LoVo (cell line): ENCODE results near the gene C19orf44.
"Not testable (repeated sequence)": the region's sequence is repeated elsewhere in the genome, so short reads cannot be mapped to it uniquely, and the experiment has no call there.

Experiments
- DNase-seq: peaks from one replicate; pipeline ENCODE4 v3.0.0-alpha.2; 2016; ENCODE audit warnings: low spot score

Gene C19orf44

DNA sequence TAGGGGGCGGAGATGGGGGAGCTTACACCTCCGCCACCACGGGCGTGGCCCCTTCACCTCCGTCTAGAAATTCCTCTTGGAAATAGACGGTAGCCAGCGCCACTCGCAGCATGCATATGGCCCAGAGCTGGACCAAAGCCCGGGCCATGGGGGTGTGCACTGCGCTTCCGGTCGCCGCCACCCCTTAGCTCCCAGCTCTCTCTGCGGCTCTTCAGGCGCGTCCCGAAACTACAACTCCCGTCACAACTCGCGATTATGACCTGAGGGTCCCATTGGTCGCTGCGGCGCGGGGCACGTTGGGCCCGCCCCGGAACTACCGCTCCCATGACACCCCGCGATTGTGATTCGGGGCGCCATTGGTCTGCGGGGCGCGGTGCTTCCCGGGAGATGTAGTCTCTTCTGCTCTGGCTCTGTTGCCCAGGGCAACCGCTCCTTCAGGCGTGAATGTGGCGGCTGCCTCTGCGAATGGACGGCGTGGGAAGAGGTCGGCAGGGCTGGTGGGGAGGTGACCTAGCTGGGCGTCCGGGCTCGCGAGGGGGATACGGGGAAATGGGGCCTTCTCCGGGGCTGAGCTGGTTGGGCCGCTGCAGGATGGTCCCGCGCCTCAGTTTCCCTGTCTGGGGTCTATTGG lies at the start of gene C19orf44, which contains the start of gene CALR3:
TSS of gene C19orf44 (plus strand) at position 413 of the 631 bp plus-strand sequence. CDS start 4,399 bp downstream, outside the sequence.
TSS of gene CALR3 (minus strand) at position 186 of the 631 bp plus-strand sequence. CDS start at position 148, 38 bp downstream.
- peak; percentile 99 for DNase-seq

DNA sequence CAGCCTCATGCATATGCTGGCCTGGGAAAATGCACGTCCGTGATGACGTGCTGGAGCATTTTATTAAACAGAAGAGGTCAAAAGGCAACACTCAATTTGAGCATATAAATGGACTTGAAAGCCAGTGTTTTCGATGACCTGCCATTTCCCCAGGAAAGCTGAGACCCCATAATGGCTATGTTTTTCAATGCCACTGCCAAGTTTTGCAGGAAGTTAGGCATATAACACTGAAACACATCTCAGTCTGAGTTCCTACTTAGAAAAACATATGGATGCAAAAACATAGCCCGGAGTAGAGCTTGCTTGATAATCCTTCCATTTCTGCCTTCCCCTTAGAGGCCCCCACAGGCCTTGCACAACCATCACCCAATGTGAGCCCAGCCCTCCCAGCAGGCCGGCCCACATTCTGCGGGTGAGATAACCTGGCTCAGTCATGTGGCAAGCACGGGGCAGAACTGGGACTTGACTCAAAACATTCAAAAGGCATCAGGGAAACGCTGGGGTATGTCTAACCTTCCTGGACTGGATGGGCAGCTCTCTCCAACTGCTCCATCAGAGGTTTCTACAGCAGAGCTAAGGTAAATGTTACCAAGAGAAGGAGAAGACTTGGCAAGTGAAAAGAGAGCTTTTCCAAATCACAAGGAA lies 49.3 kb upstream of the C19orf44 start:
- DNase-seq, result no peak

DNA sequence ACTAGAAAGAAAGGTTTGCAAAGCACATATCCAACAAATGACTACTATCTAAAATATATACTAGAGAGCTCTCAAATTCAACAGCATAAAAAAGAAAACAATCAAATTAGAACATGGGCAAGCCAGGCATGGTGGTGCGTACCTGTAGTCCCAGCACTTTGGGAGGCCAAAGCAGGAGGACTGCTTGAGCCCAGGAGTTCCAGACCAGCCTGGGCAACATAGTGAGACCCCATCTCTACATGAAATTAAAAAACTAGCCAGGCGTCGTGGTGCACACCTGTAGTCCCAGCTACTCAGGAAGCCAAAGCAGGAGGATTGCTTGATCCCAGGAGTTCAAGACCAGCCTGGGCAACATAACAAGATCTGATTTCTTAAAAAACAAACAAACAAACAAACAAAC lies 47.3 kb upstream of the C19orf44 start:
- not testable (repeated sequence) for DNase-seq

DNA sequence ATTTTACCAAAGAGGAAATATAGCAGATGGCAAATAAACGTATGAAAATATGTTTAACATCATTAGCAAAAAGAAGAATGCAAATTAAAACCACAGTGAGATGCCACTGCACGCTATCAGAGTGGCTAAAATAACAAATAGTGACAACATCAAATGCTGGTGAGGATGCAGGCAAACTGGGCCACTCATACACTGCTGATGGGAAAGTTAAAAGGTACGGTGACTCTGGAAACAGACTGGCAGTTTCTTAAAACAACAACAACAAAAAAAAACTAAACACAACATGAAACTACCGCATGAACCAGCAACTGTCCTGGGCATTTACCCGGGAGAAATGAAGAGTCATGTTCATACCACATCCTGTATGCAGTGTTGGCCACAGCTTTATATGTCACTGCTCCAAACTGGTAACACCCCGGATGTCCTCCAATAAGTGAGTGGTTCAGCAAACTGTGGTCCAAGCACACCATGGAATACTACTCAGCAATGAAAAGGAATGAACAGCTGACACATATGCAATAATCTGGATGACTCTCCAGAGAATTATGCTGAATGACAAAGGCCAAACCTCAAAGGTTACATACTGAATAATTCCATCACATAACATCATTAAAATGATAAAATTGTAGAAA lies 46.7 kb upstream of the C19orf44 start:
- no peak for DNase-seq

DNA sequence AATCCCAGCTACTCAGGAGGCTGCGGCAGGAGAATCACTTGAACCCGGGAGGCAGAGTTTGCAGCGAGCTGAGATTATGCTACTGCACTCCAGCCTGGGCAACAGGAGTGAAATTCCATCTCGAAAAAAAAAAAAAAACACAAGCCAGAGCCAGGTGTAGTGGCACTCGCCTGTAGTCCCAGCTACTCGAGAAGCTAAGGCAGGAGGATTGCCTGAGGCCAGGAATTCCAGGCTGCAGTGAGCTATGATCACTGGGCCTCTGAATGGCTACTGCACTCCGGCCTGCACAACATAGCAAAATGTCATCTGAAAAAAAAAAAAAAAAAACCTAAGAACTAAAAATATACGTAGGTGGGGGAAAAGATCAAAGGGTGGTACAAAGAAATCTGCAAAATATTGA lies 43.9 kb upstream of the C19orf44 start:
- no peak for DNase-seq

DNA sequence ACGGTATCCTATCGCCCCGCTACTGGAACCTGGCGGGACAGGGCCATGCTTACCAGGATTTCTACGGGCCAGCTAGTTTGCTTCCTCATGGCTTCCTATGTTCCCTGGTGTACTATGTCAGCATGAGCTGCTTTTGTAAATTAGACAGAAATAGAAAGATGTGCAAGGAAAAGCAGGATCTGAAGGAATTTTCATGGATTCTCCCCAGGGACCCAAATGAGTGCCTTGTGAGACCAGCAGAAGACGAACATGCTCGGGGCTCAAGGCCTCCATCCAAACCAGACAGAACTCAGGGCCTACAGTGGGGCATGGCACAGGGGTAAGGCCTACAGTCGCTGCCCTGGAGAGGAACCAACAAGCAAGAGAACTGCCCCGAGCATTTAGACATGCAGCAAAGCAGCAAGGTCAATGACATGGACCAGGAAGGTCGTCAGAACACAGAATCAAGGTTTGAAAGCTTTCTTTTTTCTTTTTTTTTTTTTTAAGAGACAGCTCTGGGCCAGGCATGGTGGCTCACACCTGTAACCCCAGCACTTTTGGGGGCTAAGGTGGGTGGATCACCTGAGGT lies 41.8 kb upstream of the C19orf44 start:
- DNase-seq, result no peak

DNA sequence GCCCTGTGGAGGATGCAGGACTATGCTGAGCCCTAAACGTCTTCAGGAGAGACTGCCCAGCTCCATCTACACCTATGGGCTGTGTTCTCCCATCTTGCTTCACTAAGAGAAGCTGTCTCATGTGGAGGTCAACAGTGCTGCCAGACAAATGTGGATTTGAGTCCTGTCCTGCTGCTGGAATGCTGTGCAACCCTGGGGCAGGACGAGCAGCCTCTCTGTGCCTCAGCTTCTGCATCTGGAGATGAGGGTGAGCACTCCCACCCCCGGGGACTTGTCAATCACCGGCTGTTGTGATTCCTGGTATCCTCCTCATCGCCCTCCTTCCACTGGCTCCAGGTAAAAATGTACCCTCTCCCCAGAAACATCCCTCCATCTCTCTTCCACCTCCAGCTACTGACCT lies 40.7 kb upstream of the C19orf44 start:
- no peak for DNase-seq

DNA sequence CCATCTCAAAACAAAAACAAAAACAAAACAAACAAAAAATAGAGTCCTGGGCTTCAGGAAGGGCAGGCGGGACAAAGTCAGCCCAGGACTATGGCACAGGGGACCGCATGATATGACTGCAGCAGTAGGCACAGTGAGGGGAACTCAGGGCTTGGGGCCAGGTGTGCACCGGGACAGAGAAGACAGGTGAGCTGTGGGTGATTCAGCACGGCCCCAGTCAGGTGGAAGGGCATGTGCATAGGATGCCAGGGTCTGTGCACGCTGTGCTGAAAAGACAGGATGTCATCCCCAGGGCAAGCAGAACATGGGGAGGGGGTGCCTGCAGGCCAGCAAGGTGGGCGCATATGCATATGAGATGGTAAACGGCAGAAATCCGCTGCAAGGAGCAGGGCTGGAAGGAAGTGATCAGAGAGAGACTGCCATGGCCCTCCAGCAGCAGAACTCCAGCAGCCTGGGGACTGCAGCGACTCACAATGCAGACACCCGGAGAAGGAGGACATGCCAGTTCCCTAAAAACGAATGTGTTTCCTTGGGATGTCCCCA lies 39.5 kb upstream of the C19orf44 start:
- DNase-seq, result no peak

DNA sequence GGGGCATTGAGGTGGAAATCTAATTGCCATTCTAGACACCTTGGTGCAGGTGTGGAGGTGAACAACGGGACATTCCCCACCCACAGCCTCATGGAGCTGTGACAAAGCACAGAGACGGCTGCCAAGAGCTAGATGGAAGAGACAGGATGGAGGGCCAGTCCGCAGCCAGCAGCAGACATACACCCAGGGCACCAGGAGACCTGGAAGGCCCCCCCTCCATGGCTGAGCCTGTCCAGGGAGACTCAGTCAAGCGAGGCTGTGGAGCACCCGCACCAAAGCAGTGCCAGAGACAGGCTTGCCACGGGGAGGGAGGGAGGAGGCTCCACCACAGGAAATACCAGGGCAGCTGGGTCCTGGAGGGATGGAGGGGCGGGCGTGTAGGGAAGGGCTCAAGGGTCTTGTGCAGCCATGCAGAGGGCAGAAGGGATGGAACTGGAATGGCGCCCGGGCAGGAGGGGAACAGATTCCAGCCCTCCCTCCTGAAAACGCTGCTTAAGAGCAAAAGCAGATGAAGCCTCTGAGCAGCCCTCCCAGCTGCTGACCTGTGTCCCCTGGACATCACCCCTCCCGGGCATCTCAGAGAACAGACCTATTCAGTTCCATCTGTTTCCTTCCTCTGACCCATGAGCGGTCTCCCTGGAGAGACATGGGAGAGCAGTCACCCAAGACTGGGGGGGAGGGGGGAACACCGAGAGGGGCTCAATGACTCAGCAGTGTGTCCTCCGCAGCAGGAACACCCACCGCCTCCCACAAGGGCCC lies 38.8 kb upstream of the C19orf44 start:
- DNase-seq, result no peak

DNA sequence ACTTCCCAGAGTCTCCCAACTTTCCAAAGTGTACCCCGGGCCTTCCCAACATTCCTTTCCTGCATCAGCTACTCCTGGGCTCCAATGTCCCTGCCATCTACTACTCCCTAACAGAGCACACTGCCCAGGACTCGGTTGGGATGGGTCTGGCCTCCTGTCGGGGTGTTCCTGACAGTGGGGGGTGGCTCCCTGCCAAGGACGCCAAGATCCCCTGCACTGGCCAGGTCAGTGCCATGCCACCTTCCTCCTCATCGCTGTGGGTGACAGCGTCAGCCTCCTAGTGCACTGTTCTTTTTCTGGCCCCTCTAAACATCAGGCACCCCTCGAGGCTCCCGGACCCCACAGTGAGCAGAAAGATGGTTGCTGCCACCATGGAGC lies 38.3 kb upstream of the C19orf44 start:
- no peak for DNase-seq

DNA sequence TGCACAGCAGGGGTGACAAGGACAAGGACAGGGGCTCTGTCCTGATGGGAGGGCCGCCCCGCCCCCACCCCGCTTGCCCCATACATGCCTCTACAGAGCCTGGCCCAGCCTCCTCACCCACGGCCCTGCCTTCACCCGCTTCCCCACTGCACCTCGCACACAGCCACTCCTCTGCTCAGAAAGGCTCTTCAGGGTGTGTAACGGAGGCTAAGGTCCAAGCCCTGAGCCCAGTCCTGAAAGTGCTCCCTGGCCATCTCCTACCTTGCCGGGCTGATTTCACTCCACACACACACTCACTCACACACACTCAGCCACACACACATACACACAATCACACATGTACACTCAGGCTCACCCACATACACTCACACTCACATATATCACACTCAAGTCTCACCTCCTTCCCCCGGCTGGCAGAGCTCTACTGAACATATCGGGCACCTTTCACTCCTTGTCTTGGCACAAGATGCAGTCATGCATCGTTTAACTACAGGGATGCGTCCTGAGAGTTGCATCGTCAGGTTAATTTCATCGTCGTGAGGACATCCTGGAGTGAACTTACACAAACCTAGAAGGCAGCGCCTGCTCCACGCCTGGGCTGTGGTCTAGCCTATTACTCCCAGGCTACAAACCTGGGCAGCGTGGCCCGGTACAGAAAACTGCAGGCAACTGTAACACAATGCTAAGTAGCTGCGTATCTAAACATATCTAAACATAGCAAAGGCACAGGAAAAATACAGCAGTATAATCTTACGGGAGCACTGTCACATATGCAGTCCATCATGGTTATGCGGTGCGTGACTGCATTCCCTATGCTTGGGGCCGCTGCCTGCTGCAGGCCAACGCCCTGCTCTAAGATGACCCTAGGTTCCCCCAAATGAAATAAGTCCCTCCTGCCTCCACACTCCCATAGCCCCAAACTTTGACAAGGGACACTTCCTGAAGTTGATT lies 37.5 kb upstream of the C19orf44 start:
- no peak for DNase-seq

DNA sequence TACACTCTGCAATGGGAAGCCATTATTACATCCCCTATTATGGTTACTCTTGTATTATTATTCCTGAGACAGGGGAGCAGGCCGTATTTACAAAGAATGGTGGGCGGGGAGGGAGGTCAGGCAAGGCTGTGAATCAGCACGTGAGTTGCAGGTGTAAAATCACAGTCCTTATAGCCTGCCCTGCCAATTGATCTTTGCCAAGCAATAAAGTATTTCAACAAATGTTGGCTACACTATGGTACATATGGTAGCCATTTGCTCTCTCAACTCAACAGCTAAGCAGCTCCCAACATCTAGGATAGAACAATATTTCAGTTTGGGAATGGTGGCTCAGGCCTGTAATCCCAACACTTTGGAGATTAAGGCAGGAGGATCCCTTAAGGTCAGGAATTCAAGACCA lies 36.5 kb upstream of the C19orf44 start:
- DNase-seq, result no peak

DNA sequence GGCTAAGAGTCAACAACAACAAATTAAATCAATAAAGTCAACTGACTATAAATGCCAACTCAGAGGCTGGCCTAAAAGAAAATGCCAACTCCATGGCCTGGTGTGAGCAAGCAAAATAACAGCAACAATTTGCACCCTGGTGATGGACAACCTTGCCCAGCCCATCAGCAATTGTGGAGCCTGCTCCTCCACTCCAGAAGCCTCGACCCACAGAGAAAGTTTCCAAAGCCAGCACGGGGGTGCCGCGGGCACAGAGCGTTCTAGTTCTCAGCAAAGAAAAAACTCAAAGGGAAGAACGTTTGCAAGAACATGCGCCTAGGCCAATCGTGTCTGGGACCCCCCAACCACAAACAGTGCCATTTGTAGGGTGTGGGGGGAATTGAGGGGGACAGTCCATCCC lies 35.7 kb upstream of the C19orf44 start:
- no peak for DNase-seq

DNA sequence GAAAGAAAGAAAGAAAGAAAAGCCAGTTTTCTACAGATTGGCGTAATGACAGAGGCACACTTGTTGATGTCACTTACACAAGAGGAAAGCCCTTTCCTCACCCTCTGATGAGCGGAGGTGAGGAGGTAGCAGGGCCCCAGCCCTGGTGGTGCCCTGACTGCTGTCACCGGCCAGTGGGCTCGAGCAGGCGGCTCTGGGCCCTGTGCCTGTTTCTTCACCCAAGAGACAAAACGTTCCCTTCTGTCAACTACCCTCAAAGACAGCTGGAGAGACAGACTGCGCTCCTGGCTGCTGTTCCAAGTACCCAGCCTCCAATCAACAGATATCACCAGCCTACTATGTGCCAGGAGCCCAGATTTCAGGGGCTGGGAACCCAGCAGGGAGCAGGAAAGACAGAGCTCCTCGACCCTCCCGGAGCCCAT lies 34.6 kb upstream of the C19orf44 start:
- DNase-seq, result no peak

DNA sequence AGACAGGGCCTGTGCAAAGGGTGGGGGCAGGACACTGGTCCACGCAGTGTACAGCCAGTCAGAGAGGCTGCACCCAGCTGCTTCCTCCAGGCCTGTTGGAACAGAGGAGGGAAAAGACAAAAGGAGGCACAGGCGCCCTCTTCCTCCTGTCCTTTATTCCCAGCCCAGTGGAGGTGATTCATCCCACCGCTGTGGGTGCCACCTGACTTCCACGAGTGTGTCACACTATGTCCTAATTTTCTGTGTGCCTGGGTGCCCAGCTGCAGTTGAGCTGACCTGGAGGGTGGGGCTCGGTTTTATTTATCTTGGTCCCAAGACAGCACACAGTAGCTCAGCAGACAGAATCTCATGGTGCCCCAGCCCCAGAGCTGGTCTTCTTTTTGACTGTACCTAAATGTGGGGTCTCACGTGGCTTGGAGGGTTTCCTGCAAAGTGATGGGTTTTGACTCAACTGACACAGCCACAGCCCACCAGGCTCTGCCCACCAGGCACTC lies 33.4 kb upstream of the C19orf44 start:
- no peak for DNase-seq

DNA sequence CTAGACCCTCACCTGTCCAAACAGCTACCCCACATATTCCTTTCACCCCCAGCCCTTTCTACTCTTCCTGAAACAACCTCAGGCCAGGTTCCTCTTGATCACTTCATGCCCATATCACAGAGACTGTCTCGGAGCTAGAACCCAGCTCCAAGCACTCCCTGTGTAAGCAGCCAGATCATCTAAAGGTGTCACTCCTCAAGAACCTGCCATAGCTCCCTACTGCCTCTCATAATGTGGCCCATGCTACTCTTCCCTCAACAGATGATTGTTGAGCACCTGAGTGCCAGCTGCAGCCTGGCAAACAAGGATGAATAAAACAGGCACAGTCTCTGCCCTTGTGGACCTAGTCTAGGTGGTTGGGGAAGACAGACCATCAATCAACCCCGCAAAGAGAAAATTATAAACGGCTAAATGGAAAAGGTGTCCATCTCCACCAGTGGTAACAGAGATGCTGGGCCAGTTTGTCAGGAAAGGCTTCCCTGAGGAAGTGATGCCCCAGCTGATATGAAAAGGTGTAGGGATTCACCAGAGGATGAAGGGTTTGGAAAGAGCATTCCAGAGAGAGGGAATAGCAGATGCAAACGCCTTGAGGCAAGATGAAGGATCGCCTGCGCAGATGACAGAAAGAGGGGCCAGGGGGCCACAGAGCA lies 32.7 kb upstream of the C19orf44 start:
- no peak for DNase-seq

DNA sequence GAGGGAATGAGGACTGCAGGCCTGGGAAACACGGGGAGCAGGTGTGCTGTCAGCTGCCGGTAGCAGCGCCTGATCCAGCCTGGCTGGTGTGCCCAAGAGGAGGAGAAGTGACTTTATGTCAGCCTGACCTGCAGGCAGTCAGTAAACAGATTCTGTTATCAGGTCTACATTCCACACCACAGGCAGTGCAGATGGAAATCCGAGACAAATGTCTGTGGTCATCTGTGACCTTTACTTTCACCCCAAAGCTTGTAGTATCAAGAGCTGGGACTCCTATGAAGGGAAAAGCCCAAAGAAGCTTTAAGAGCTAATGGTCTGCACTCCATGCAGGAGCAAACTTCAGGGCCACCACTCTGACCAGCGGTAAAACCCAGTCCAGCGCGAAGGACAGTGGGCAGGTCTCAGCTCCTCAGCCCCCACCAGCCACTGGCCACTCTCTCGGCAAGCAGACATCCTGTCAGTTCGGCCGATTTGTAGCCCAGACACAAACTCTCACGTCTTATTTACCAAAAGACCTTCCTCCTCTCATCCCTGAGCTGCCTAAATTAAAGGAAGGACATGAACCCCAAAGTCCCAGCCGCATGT lies 32.1 kb upstream of the C19orf44 start:
- no peak for DNase-seq

DNA sequence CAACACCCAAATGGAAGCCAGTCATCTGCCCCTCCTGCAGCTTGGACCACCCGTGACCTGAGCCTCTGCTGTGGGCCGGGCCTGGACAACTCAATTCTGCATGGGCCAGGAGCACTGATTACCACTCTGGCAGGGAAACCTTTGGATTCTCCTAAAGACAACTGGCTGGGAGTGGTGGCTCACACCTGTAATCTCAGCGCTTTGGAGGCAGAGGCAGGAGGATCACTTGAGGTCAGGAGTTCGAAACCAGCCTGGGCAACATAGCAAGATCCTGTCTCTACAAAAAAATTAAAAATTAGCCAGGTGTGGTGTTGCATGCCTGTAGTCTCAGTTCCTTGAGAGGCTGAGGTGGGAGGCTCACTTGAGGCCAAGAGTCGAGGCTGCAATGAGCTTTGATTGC lies 31.0 kb upstream of the C19orf44 start:
- no peak for DNase-seq

DNA sequence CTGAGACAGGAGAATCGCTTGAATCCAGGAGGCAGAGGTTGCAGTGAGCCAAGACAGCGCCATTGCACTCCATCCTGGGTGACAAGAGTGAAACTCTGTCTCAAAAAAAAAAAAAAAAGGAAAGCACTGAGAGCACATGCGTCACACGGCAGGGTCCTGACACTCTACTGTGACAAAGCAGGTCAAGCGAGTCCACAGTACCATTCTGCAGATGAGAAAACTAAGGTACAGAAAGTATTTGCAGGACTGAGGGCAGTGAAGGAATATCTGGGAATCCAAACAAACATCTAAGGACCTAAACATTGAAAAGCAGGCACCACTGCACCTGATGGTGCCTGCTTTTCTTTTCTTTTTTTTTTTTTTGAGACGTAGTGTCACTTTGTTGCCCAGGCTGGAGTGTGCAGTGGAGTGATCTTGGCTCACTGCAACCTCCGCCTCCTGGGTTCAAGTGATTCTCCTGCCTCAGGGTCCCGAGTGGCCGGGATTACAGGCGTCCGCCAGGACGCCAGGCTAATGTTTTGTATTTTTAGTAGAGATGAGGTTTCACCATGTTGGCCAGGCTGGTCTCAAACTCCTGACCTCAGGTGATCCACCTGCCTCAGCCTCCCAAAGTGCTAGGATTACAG lies 29.3 kb upstream of the C19orf44 start:
- not testable (repeated sequence) for DNase-seq
